GM18519 (cell line): ENCODE measurements around the gene TBC1D24.

Experiments
- ATAC-seq: cut with Tn5 transposase; IDR thresholded peaks from one replicate; pipeline ENCODE4 v1.9.1; 2021; ENCODE audit warnings: mild to moderate bottlenecking, moderate library complexity; ENCODE audit not compliant: unreplicated experiment, low FRiP score

Gene TBC1D24

GRCh38 chr16:2514333-2515179 is 39.6 kb downstream of the TBC1D24 start:
- no peak for ATAC-seq

DNA sequence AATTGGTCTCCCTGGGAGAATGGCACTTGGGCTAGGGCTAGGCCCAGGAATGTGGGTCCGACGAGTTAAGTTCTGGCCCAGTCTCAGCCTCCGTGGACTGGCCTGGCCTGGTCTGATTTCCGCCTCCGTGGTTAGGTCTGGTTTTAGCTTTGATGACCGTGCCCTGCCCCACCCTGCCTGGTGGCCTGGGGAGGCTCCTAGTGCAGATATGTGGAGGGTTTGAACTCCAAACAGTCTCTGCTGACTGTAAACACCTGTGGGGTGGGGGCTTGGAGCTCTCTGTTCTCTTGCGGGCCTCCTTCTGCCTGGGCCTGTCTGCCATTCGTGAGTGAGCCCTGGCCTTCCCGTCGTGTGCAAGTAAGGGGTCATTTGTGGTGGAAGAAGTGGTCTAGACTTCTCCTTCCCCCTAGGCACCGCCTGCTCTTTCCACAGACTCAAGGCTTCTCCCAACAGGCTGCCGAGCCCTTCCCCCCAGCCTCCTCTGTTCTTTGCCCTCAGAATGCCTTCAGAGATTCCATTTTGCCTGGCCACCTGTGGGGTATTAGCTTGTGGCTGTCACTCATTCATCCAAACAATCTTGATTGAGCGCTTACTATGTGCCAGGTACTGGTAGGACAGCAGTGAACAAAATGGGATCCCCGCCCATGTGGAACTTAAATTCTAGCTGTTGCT is 40.4 kb downstream of the TBC1D24 start:
- no peak for ATAC-seq

GRCh38 chr16:2516391-2517240 is 41.7 kb downstream of the TBC1D24 start:
- no peak for ATAC-seq

DNA sequence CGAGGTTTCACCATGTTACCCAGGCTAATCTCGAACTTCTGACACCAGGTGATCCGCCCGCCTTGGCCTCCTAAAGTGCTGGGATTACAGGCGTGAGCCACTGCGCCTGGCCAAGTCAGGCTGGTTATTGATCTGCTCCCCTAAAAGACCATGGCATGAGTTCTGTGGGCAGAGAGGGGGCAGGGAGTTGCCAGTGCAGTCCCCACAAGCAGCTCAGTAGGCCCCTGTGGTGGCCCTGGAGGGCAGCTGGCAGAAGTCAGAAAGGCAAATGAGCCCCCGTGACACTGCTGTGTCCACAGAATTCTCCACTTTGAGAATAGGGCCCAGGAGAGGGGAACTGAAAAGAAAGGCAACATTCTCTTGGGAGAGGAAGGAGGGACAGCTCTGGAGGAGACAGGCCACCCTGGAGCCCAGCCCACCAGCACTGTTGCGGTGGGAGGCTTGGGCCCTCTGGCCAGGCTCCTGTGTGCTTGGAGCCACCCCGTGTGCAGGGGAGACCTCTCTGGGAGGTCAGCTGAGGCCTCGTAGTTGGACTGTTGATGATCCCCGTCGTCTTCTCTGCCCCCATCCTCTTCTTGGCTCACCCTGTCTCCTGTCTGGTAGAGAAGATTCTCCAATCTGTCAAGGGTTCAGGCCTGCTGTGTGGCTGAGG is 43.2 kb downstream of the TBC1D24 start:
- no peak for ATAC-seq

DNA sequence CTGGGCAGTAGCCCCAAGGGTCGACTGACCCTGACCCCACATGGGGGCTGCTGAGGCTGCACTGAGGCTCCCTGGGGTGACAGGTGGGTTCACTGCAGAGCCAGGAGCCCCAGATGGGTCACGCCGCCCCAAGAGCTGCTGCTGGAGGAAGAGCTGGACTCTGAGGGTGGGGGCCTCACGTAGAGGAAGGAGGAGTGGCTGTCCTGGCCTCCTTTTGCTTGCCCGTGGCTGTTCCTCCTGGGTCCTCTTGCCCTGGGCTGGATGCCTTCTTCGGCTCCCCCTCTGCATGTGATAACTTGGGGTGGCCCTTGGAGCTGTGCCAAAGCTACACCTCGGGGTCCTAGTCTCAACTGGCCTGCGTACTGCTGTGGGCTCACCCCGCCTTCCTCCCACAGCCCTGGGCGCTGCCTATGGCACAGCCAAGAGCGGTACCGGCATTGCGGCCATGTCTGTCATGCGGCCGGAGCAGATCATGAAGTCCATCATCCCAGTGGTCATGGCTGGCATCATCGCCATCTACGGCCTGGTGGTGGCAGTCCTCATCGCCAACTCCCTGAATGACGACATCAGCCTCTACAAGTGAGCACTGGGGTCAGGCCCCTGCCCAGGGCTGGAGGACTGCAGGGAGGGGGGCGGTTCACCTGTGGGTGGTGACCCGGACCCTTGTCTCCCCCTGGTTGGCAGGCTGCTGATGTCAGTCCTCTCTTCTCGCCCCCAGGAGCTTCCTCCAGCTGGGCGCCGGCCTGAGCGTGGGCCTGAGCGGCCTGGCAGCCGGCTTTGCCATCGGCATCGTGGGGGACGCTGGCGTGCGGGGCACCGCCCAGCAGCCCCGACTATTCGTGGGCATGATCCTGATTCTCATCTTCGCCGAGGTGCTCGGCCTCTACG is 44.1 kb downstream of the TBC1D24 start:
- ATAC-seq, result no peak

DNA sequence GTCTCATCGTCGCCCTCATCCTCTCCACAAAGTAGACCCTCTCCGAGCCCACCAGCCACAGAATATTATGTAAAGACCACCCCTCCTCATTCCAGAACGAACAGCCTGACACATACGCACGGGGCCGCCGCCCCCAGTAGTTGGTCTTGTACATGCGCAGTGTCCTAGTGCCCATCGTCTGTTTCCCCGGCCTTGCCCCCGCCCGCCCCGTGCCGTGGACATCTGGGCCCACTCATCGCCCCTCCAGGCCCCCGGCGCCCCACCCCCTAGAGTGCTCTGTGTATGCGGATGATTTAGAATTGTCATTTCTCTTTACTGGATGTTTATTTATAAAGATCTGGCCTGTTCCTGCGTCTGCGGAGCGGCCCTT is 44.8 kb downstream of the TBC1D24 start:
- ATAC-seq, result no peak

GRCh38 chr16:2520097-2520783 is 45.3 kb downstream of the TBC1D24 start, which contains the start of gene AMDHD2:
TSS of gene AMDHD2 (plus strand) at chr16:2520371. CDS start at chr16:2520459, 88 bp downstream.
- no peak for ATAC-seq

DNA sequence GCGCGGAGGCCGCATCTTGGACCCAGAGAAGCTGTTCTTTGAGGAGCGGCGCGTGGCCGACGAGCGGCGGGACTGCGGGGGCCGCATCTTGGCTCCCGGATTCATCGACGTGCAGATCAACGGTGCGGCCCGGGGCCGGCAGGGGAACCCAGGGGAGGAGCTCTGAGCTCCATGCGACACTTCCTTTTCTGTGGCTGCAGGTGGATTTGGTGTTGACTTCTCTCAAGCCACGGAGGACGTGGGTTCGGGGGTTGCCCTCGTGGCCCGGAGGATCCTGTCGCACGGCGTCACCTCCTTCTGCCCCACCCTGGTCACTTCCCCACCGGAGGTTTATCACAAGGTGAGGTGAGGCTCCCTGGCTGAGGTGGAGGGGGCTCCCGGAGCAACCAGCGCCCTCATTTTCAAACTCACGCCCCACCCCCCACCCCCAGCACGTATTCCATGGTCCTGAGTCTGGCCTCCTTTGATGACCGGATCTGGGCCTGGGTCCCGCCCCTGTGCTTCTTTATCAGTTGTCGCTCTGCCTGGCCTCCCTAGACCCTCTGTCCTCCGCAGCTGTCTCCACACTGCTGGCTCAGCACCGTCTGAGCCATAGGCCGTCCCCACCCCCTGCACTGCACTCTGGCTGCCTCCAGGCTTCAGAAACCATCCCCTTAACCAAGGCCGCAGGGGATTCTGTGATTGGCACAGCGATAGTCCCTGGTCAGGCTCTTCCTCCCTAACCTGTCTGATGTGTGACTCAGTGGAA is 46.0 kb downstream of the TBC1D24 start:
- ATAC-seq, result no peak

DNA sequence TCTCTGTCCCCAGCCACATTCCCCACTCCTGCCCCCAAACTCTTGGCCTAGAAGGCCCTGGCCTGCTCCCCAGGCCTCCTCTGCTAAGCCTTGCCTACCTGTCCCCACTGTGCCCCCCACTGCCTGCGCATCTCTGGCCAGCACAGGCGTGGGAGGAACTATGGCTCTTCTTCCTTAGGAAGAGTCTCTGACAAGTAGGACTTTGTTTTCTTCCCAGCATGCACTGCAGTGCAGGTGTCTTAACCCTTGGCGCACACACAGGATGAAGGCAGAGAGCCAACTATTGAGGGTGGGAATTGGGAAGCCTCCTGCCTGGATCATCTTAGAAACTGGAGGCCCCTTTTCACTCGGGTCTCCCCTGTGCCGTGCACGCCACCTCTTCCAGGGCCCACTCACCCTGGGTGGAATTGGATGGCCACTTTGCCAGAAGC is 48.9 kb downstream of the TBC1D24 start:
- ATAC-seq, result no peak

GRCh38 chr16:2524339-2524938 is 49.5 kb downstream of the TBC1D24 start:
- ATAC-seq, result no peak

DNA sequence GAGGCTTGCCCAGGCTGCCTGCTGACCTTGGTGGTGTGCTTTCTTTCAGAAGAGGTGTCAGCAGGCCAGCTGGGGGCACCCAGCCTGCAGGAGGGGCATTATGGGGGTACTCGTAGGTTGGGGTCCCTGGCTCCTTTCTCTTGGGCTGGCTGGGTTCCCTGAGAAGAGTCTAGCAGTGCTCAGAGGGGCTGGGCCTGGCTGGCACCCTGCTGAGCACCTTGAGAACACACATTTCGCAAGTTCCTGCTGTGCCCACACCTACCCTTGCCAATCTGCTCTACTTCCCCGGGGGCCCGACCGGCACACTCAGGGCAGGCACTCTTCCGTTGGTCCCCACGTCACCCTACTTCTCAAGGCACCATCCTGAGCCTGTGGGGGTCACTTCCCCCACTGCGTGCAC is 51.2 kb downstream of the TBC1D24 start:
- no peak for ATAC-seq

DNA sequence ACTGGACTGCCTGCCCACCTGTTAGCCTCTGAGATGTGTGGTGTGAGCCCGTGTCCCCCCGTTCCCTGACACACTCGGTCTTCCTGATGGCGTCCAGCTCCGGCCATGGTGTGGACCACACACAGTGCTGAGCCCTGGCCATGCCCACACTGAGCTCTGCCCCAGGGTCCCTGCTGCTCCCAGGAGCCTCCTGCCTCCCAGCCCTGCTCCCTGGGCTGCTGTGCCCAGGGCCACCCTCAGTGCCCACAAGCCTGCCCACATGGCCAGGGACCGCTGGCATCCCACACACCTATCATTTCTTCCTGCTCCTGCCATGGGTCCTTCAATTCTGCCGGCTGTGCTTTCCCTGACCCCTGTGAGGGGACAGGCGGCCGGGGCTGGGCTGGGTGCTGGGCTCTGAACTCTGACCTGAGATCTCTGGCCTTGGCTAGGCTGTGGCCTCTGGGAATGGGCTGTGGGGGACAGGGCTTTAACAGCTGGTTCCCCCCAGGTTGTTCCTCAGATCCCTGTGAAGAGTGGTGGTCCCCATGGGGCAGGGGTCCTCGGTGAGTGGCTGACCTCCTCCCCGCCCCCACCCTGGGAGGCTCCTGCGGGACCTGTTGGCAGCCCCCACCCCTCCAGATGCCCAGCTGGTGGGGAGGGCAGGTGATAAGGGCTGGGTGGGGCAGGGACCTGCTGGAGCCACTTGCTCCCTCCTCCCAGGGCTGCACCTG is 52.3 kb downstream of the TBC1D24 start:
- no peak for ATAC-seq

GRCh38 chr16:2527784-2528100 is 52.8 kb downstream of the TBC1D24 start:
- ATAC-seq, result no peak

DNA sequence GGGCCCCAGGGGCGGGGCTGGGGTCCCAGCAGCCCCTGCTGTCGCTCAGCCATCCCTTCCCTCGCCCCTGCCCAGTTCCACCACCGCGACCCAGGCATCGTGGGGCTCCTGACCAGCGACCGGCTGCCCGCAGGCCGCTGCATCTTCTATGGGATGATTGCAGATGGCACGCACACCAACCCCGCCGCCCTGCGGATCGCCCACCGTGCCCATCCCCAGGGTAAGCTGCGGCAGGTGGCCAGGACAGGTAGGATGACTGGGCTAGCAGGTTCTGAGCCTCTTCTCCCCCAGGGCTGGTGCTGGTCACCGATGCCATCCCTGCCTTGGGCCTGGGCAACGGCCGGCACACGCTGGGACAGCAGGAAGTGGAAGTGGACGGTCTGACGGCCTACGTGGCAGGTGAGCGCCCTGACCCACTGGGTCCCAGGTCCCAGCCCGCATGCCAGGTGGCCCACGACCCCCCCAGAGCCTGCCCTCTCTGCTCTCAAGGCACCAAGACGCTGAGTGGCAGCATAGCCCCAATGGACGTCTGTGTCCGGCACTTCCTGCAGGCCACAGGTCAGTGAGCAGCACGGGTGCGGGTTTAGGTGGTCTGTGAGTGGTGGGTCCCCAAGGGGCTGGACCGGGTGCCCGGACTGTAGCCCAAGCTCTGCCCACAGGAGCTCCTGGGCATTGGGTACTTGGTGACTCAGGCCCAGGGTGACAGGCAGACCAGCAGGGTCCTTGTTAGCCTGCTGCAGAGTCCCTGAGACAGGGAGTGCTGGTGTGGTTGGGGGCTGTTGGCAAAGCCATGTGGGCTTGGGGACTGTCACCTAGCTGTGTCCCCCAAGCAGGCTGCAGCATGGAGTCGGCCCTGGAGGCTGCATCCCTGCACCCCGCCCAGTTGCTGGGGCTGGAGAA is 53.5 kb downstream of the TBC1D24 start:
- no peak for ATAC-seq

DNA sequence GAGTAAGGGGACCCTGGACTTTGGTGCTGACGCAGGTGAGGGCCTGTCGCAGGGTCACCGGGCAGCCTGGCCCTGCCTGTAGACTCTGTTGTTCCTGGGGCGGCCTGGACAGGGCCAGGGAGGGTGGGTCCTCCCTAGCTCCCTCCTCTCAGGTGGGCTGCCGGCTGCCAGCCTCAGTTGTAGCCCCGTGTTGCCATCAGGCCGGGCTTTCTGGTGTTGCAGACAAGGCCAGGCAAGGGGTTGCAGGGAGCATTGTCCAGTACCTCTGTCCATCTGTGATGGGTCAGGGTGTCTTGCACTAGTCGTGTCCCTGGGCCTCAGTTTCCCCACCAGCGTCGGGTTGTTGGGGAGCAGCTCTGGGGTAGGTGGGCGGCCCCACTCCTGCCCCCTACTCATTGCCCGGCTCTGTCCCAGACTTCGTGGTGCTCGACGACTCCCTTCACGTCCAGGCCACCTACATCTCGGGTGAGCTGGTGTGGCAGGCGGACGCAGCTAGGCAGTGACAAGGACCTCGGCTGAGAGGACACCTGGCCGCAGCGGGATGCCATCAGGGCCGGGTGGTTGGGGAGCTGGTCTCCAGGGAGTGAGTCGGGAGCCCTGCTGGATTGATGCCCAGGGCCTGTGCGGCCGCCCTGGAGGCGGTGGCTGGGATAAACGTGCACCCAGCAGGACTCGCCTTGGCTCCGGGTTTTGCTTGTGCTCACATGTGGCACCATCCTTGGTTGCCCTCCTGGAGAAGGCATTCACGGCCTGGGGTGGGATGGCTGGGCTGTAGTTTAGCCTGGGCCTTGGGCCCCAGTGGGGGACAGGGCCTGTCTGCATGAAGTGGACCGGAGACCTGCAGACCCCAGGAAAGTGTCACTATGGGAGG is 54.4 kb downstream of the TBC1D24 start:
- no peak for ATAC-seq
